Sigmoid colon (tissue), 4 donors: ENCODE measurements around the gene DNAJB9.

Experiments used
- CTCF ChIP-seq, 4 experiments: fragments of 450-650 bp in 3 of 4; fragments of 200-600 bp in 1 of 4; IDR thresholded peaks; one replicate each; pipeline ENCODE4 v1.5.1; 2016 to 2019; ENCODE audit warnings: antibody characterized with exemption in 4 of 4, mild to moderate bottlenecking in 3 of 4, moderate library complexity in 2 of 4
- EP300 ChIP-seq, 4 donors: sonication (generic); formaldehyde crosslinking; IDR thresholded peaks; one replicate each; pipeline ENCODE4 v1.6.1; 2017; ENCODE audit warnings: antibody characterized with exemption in 4 of 4
- POLR2A ChIP-seq, 2 donors: fragments of 450-650 bp; IDR thresholded peaks; one replicate each; pipeline ENCODE4 v1.6.1; 2016; ENCODE audit warnings: antibody characterized with exemption in 2 of 2, mild to moderate bottlenecking in 2 of 2, moderate library complexity in 2 of 2
- POLR2AphosphoS5 ChIP-seq, 4 donors: sonication (generic); formaldehyde crosslinking; IDR thresholded peaks; one replicate each; pipeline ENCODE4 v1.6.1; 2017; ENCODE audit warnings: antibody characterized with exemption in 4 of 4

GRCh38 chr7:108561047-108561619 is 8.5 kb upstream of the DNAJB9 start:
- TF ChIP-seq CTCF (IDR thresholded peaks at IDR 0.05): no peak
- TF ChIP-seq POLR2AphosphoS5 (IDR thresholded peaks at IDR 0.05): no peak
- no peak for TF ChIP-seq POLR2A (IDR thresholded peaks at IDR 0.05)
- TF ChIP-seq EP300 (IDR thresholded peaks at IDR 0.05): no peak
